A549 (cell line): ENCODE results near the gene PLXNB3. TPM values are rescaled to one million over a fixed set of nuclear protein-coding genes. Genes with fewer than 3 reads are reported as not detected.
A peak's percentile ranks its signal among the peaks of the same experiment; 100 is the strongest.

Source experiments
- ATAC-seq, 2 experiments: fragments of 200-7000 bp in 1 of 2; fragments of >200 bp in 1 of 2; cut with Nextera tagmentation in 1 of 2; cut with Tn5 transposase in 1 of 2; 3 replicates each; pipeline versions ENCODE4 v1.8.0 to v1.9.1; 2018 to 2020; ENCODE audit warnings: mild to moderate bottlenecking in 1 of 2, moderate library complexity in 1 of 2
- CTCF ChIA-PET: fragments of 300-600 bp; sonication (Branson Sonifier 250); formaldehyde crosslinking; extraction: SDS; loops from one replicate; lab custom pipeline; 2021; ENCODE audit warnings: antibody characterized with exemption, inconsistent platforms; lab: Yijun Ruan, JAX
- POLR2A ChIA-PET: fragments of 350-600 bp; formaldehyde crosslinking; extraction: SDS; loops from one replicate; lab custom pipeline; 2021; ENCODE audit warnings: antibody characterized with exemption, inconsistent platforms; lab: Yijun Ruan, JAX
- DNase-seq, 2 experiments: peaks; one replicate each; pipeline versions ENCODE4 v3.0.0 to v3.0.0-alpha.2; 2011 to 2016; ENCODE audit warnings: low read depth in 1 of 2, low spot score in 1 of 2
- FAIRE-seq: peaks from 2 replicates; lab custom pipeline; 2011; peaks lifted over from hg19 to GRCh38; lab: Jason Lieb, UNC
- H3K27ac ChIP-seq, 2 experiments: fragments of >200 bp; sonication (Bioruptor Twin); formaldehyde crosslinking; 3 replicates each; pipeline ENCODE4 v1.5.1; 2016 to 2017
- H3K4me1 ChIP-seq: fragments of >200 bp; sonication (Bioruptor Twin); formaldehyde crosslinking; 3 replicates; pipeline ENCODE4 v1.6.1; 2016
- H3K4me2 ChIP-seq: fragments of >200 bp; sonication (Bioruptor Twin); formaldehyde crosslinking; 3 replicates; pipeline ENCODE4 v1.6.1; 2016
- H3K4me3 ChIP-seq: fragments of >200 bp; sonication (Bioruptor Twin); formaldehyde crosslinking; 3 replicates; pipeline ENCODE4 v1.5.1; 2016
- H3K9me3 ChIP-seq: fragments of >200 bp; sonication (Bioruptor Twin); formaldehyde crosslinking; 3 replicates; pipeline ENCODE4 v1.6.1; 2016
- CEBPB ChIP-seq, 2 experiments: fragments of >200 bp in 1 of 2; sonication (Bioruptor Twin) in 1 of 2; formaldehyde crosslinking in 1 of 2; IDR thresholded peaks; 2 replicates each; pipeline ENCODE4 v1.6.1; 2012 to 2016
- EHMT2 ChIP-seq: fragments of 200-600 bp; sonication (generic); IDR thresholded peaks from 2 replicates; pipeline ENCODE4 v1.6.1; 2016; ENCODE audit warnings: antibody characterized with exemption, low read depth, mild to moderate bottlenecking, moderate library complexity
- ESRRA ChIP-seq: fragments of 150-350 bp; IDR thresholded peaks from 2 replicates; pipeline ENCODE4 v1.6.1; 2014; ENCODE audit warnings: mild to moderate bottlenecking, low read length, borderline replicate concordance
- HDAC2 ChIP-seq: fragments of 200-600 bp; sonication (generic); IDR thresholded peaks from 2 replicates; pipeline ENCODE4 v1.6.1; 2016
- JUN ChIP-seq, 2 experiments: fragments of >200 bp; sonication (Bioruptor Twin); formaldehyde crosslinking; IDR thresholded peaks; 2 replicates in 1 of 2; 3 replicates in 1 of 2; pipeline ENCODE4 v1.6.1; 2016 to 2017
- PHF8 ChIP-seq: fragments of 200-600 bp; sonication (generic); IDR thresholded peaks from 2 replicates; pipeline ENCODE4 v1.6.1; 2016; ENCODE audit warnings: low read depth, mild to moderate bottlenecking, antibody characterized with exemption, moderate library complexity, borderline replicate concordance
- RARB ChIP-seq: fragments of 250-450 bp; sonication (Bioruptor Pico); IDR thresholded peaks from 2 replicates; pipeline ENCODE4 v1.8.0; 2021; ENCODE audit warnings: mild to moderate bottlenecking, moderate library complexity
- RCOR1 ChIP-seq: fragments of 150-350 bp; IDR thresholded peaks from 2 replicates; pipeline ENCODE4 v1.6.1; 2014; ENCODE audit warnings: antibody characterized with exemption, low read length, low read depth
- WGBS: methylation state at CpG from one replicate; pipeline ENCODE4 v1.1.6; 2017; ENCODE audit errors: missing lambda C conversion rate; 5-methylcytosine and 5-hydroxymethylcytosine counted together
- polyA plus RNA-seq, 4 experiments: library from polyadenylated mRNA; depleted of rRNA in 3 of 4; stranded (reverse); fragments of >200 nt; fragmentation: RNase III in 1 of 4; extraction: RNeasy Plus Mini Kit Qiagen cat#74134 plus additional on column Dnase treatment in 1 of 4; gene quantifications; 2 replicates in 3 of 4; 3 replicates in 1 of 4; pipeline ENCODE4 v1.2.3, GENCODE V29; 2011 to 2017
- TF ChIP-seq, protein P1 (sequence below): fragments of 200-600 bp; sonication (generic); IDR thresholded peaks from 2 replicates; pipeline ENCODE4 v1.6.1; 2016; ENCODE audit warnings: antibody characterized with exemption, mild to moderate bottlenecking, moderate library complexity
- TF ChIP-seq, protein P2 (sequence below): IDR thresholded peaks from 2 replicates; pipeline ENCODE4 v1.6.1; 2012
- TF ChIP-seq, protein P3 (sequence below): fragments of >200 bp; sonication (Bioruptor Twin); formaldehyde crosslinking; IDR thresholded peaks from 2 replicates; pipeline ENCODE4 v1.6.1; 2016
- TF ChIP-seq, protein P4 (sequence below): fragments of 250-450 bp; sonication (Bioruptor Pico); IDR thresholded peaks from 2 replicates; pipeline ENCODE4 v1.5.0; 2021; ENCODE audit warnings: mild to moderate bottlenecking, moderate library complexity, borderline replicate concordance

The PLXNB3 gene
- polyA plus RNA-seq, 2 of the 4 experiments (the other 2 are of a cell fraction) = 1.1 to 2.5 TPM

DNA sequence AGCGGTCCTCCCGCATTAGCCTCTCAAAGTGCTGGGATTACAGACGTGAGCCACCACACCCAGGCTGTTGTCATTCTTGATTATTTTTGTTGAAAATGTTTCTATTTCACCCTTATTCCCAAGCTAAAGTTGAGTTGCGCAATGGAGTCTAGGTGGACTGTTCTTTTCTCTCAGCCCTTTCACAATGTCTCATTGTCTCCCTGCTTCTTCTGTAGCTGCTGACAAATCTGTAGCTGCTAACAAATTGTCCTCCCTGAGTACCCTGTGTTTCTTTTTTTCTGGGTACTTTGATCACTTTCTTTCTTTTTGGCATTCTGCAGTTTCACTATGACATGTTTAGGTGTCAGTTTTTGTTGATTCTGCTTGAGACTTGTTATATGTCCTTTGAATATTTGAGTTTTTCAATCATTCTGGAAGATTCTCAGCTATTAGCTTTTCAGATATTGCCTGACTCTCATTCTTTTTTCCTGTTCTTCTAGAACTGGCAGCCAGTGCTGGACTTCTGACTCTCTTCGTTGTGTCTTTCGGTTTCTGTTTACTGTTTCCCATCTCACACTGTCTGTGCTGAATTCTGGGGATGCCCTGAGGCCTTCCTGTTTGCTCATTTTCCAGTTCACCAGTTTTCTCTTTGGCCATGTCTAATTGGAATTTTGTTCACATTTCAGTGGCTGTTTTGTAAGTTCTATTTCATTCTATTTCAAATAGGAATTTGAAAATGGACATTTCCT lies 32.8 kb upstream of the PLXNB3 start:
- H3K9me3 ChIP-seq = no peaks in the 10 kb centered on the region
- FAIRE-seq (peak; percentile 92), DNase-seq (no peak), ATAC-seq (no peak)
- ChIA-PET POLR2A (no interaction called here), CTCF (interaction anchor here (2.0 kb wide), 1 partner anchor 33 kb away, joined by 7 read pairs; the partner anchor contains the start of gene PLXNB3)
- 67% methylated on average over 6 of the region's 6 CpGs for WGBS
- H3K27ac ChIP-seq = no peak overlapping the region
- H3K4me2 ChIP-seq = no peak overlapping the region
- TF ChIP-seq ESRRA (no peak), CEBPB (IDR thresholded peaks at IDR 0.05) (peak; percentile 48 to 78; a peak in 3 of 4 replicates)
- H3K4me3 ChIP-seq = no peak overlapping the region
- peaks cover 10% of the 10 kb centered on the region for H3K4me1 ChIP-seq

DNA sequence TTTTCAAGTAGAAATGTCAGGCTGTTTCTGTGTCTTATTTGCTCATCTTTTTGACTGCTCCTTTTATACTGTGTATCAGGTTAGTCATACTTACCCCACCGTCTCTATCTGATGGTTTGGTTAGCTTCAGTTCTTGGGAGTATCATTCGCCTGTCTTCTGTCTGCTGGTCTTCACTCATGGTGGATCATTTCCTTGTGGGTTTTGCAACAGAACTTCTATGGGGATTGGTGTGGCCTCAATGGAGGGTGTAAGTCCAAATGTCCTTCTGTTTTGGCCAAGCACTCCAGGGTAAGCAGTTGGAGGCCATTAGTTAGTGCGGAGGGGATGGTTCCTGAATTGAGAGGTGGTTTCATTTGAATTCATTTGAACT lies 32.2 kb upstream of the PLXNB3 start:
- ATAC-seq (no peak), DNase-seq (no peak), FAIRE-seq (no peak)
- peaks cover 4% of the 10 kb centered on the region for H3K4me1 ChIP-seq
- TF ChIP-seq, protein P1, sequence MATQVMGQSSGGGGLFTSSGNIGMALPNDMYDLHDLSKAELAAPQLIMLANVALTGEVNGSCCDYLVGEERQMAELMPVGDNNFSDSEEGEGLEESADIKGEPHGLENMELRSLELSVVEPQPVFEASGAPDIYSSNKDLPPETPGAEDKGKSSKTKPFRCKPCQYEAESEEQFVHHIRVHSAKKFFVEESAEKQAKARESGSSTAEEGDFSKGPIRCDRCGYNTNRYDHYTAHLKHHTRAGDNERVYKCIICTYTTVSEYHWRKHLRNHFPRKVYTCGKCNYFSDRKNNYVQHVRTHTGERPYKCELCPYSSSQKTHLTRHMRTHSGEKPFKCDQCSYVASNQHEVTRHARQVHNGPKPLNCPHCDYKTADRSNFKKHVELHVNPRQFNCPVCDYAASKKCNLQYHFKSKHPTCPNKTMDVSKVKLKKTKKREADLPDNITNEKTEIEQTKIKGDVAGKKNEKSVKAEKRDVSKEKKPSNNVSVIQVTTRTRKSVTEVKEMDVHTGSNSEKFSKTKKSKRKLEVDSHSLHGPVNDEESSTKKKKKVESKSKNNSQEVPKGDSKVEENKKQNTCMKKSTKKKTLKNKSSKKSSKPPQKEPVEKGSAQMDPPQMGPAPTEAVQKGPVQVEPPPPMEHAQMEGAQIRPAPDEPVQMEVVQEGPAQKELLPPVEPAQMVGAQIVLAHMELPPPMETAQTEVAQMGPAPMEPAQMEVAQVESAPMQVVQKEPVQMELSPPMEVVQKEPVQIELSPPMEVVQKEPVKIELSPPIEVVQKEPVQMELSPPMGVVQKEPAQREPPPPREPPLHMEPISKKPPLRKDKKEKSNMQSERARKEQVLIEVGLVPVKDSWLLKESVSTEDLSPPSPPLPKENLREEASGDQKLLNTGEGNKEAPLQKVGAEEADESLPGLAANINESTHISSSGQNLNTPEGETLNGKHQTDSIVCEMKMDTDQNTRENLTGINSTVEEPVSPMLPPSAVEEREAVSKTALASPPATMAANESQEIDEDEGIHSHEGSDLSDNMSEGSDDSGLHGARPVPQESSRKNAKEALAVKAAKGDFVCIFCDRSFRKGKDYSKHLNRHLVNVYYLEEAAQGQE = no peak
- TF ChIP-seq, protein P2, sequence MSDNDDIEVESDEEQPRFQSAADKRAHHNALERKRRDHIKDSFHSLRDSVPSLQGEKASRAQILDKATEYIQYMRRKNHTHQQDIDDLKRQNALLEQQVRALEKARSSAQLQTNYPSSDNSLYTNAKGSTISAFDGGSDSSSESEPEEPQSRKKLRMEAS = no peak
- TF ChIP-seq RCOR1 = no peak
- no peak for TF ChIP-seq PHF8
- TF ChIP-seq, protein P3, sequence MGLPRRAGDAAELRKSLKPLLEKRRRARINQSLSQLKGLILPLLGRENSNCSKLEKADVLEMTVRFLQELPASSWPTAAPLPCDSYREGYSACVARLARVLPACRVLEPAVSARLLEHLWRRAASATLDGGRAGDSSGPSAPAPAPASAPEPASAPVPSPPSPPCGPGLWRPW = no peak
- TF ChIP-seq, protein P4, sequence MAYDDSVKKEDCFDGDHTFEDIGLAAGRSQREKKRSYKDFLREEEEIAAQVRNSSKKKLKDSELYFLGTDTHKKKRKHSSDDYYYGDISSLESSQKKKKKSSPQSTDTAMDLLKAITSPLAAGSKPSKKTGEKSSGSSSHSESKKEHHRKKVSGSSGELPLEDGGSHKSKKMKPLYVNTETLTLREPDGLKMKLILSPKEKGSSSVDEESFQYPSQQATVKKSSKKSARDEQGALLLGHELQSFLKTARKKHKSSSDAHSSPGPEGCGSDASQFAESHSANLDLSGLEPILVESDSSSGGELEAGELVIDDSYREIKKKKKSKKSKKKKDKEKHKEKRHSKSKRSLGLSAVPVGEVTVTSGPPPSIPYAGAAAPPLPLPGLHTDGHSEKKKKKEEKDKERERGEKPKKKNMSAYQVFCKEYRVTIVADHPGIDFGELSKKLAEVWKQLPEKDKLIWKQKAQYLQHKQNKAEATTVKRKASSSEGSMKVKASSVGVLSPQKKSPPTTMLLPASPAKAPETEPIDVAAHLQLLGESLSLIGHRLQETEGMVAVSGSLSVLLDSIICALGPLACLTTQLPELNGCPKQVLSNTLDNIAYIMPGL (CRISPR knock-in tag) = no peak
- TF ChIP-seq RARB (CRISPR knock-in tag) = no peak
- ChIA-PET POLR2A (no interaction called here), CTCF (interaction anchor here (2.0 kb wide), 1 partner anchor 32 kb away, joined by 7 read pairs; the partner anchor contains the start of gene PLXNB3)
- H3K4me3 ChIP-seq = no peak overlapping the region
- no peaks in the 10 kb centered on the region for H3K9me3 ChIP-seq
- H3K4me2 ChIP-seq = no peak overlapping the region
- no peak overlapping the region for H3K27ac ChIP-seq
- WGBS = 61% methylated on average over 3 of the region's 3 CpGs

DNA sequence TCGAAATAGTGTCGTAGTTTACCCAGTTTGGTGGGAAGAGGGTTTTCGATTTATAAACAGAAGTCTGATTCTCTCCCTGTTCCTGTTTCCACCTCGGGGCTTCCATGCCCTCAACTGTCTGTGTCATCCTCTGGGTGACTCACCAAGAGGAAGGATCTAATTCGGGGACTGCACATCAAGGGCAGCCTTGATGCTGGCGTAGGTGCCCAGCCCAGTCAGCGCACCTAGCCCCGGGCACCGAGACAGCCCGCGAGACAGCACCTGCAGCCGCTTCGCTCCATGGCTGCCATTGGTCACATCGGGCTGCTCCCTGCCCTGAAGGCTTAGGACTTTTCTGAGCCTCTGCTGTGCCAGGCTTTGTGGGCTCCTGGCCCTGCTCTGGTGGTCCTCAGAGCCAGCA lies 31.6 kb upstream of the PLXNB3 start:
- 77% methylated on average over 14 of the region's 14 CpGs for WGBS
- no peak overlapping the region for H3K27ac ChIP-seq
- ATAC-seq (no peak), FAIRE-seq (no peak)
- no peak overlapping the region for H3K4me3 ChIP-seq
- POLR2A ChIA-PET = no interaction called here
- H3K4me1 ChIP-seq = no peaks in the 10 kb centered on the region
- no peak for TF ChIP-seq HDAC2
- TF ChIP-seq, all 56 proteins: peak for 0
- CTCF ChIA-PET = interaction anchor here (2.0 kb wide), 1 partner anchor 32 kb away, joined by 7 read pairs; the partner anchor contains the start of gene PLXNB3
- no peak overlapping the region for H3K4me2 ChIP-seq
- H3K9me3 ChIP-seq = no peaks in the 10 kb centered on the region
- DNase-seq = no peak

DNA sequence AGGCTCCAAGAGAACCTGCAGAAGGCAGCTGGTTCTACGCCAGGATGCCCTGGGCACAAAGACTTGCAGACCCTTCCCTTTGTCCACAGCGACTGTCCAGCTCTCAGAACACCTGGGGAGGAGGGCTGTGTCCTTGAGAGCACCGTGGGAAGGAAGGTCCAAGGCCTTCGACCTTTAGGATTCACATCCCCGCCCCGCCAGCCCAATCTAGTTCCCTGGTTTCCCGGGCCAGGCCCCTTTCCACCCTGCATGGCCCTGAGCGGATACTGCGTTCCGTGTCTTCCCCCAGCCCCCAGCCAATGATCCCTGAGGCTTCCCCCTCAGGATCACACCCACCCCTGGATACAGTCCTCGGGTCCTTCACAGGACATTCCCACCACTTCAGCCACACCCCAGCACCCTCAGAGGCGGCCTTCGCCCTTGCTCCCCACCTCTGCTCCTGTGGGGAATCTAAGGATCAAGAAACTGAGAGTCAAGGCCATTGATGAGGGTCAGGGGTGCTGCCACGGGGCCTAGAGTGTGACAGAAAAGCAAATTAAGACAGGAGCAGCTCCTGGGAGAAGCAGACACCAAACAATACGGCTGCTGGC lies 30.3 kb upstream of the PLXNB3 start:
- POLR2A ChIA-PET = interaction anchor here (0.5 kb wide), 1 partner anchor 25 kb away, joined by 5 read pairs; no protein-coding TSS in a partner anchor
- DNase-seq = no peak
- no peak for FAIRE-seq
- Histone ChIP-seq H3K4me1 (no peaks in the 10 kb centered on the region), H3K4me3 (no peak overlapping the region), H3K27ac (no peak overlapping the region)
- no peak for ATAC-seq
- no peak for TF ChIP-seq EHMT2
- no peak for TF ChIP-seq JUN (IDR thresholded peaks at IDR 0.05)
- TF ChIP-seq, protein P2 = no peak
- TF ChIP-seq, all 56 proteins: peak for 0
- Histone ChIP-seq H3K9me3 (no peaks in the 10 kb centered on the region), H3K4me2 (no peak overlapping the region)
- CTCF ChIA-PET = no interaction called here
- WGBS = 80% methylated on average over 7 of the region's 15 CpGs
